Eye (tissue), 1 donor: Measurements from ENCODE around the gene ANP32A.

Source experiments
- DNase-seq: peaks from one replicate; pipeline ENCODE4 v3.0.0-alpha.2; 2015

The ANP32A gene

GRCh38 chr15:68819495-68820294 is 1.0 kb downstream of the ANP32A start:
- DNase-seq: peak; percentile 92

GRCh38 chr15:68818769-68819494 is 1.8 kb downstream of the ANP32A start:
- DNase-seq: peak; percentile 87

GRCh38 chr15:68818066-68818768 is 2.5 kb downstream of the ANP32A start:
- peak; percentile 90 for DNase-seq

DNA sequence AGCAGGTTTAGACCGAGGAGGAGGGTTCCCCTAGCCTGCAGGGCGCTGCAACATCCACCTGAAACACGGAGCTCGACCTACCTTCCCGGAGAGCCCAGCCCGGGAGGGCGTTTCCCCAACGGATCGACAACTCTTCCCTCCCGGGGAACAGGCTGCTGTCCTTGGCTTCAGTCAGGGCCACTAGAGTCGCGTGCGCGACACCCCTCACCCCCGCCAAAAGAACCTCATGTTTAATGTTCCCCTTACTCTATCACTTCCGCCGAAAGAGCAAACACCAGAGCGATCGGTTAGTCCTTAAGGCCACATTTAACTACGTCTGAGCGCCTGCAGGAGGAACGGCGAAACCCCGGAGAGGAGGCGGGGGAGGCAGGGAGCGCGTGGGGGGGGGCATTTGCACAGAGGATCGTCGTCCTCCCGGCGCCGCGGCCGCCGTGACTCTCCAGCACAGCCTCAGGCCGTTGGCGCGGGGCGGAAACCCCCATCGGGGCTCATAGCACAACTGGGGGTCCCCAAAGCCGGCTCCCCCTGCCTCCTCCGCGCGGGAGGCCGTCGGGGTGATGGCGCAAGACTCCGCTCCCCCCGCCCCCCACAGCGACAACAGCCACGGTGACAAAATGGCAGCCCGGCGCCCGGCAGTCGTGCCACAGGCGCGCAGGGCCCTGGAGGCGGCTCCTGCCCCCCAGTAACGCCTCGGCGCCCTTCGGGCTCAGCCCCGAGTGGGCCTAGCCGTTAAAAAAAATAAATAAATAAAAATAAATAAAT is 3.2 kb downstream of the ANP32A start:
- DNase-seq: peak; percentile 90

GRCh38 chr15:68816795-68817303 is 3.8 kb downstream of the ANP32A start:
- peak; percentile 63 for DNase-seq

GRCh38 chr15:68816158-68816557 is 4.5 kb downstream of the ANP32A start:
- DNase-seq: no peak

- no peak for DNase-seq
Measured at GRCh38 chr15:68815598-68815997, 5.1 kb downstream of the ANP32A start.

DNA sequence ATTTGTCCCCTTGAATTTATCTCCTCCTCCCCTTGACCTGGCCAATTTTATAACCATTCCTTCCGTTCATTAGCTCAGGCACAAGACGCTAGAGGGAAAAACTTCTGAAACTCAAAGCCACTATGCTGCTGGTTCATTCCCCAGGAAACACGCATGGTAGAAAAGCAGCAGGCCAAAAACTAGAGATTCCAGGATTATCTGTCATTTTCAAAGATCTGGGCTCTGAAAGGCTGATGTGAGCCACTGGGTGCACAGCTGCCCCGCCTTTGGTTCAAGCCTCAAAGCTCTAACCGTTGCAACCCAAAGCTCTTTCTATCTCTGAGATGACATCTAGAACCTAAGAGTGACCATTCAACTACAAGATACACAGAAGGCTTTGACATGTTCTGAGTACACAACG is 6.1 kb downstream of the ANP32A start:
- no peak for DNase-seq

DNA sequence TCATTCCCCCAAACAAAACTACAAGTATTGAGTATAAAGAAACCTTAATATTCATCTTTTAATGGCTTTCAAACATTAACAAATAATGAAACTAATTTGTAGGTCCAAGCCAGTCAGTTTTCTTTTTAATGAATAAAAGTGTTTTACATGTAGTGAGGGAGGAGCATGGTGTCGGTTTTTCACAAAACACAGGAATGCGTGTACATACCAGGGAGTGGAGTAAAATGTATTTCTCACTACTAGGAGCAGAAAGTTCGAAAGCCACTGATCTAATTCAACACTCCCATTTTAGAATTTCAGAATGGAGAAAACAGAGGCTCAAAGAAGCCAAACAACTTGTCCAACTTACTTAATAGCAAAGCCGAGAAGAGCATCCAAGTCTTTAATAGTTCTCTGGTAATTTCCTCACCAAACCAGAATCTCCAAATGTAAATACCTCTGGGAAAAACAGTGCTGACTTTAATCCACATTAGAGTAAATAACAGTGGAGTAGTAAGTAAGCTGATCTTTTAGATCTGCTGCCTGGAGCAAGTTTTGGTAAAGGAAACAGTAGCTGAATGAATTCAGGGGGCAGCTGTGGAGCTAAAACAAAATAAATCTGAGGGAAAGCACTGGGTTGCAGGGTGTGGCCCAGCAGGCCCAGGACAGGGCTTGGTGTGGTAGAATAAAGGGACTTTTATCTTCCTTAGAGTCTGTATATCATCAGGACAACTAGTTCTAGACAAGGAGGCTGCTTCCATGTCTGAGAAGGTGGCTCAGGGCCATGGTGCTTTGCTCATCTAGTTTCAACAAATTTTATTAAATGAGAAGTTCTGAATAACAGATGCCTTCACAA is 7.9 kb downstream of the ANP32A start:
- peak; percentile 36 for DNase-seq

- DNase-seq: no peak
Measured at GRCh38 chr15:68812069-68812468, 8.6 kb downstream of the ANP32A start.

DNA sequence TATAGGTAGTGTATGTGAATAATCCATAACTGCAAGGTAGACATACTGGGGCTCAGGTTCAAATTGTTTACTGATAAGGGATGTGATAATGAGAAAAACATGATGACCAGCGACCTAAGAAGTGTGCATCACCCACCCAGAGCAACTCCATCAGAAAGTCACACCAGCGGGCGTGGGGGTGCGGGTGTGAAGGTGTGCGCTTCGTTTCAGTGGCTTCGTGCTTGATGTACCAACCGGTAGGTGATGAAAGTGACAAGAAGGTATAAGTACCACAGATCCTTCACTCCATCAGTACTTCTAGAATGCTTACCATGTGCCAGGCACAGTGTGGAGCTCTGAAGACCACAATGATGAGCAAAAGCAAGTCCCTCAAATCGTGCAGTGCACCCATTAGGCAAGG is 11.2 kb downstream of the ANP32A start:
- DNase-seq: no peak

DNA sequence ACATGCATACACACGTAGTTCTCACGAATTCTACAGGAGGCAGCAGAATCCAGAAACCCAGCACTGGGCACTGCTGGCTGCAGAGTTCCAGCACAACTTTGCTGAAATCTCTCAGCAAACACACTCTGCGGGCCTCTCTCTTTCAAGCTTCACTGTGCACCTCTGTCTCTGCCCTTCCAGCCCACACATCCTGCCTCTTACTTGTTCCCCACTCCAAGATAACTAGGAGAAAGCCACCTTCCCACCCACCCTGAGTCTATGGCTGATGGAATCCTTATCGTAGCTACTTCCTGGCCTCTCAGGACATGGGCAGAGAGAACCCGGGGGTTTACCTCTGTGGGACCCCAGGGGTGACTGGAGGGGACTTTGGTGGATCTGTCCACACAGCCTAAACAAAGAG is 11.9 kb downstream of the ANP32A start:
- no peak for DNase-seq

GRCh38 chr15:68808091-68808490 is 12.6 kb downstream of the ANP32A start:
- DNase-seq: no peak

GRCh38 chr15:68807249-68807648 is 13.4 kb downstream of the ANP32A start:
- no peak for DNase-seq

GRCh38 chr15:68806220-68807060 is 14.3 kb downstream of the ANP32A start:
- DNase-seq: no peak

GRCh38 chr15:68802373-68802772 is 18.3 kb downstream of the ANP32A start:
- no peak for DNase-seq

GRCh38 chr15:68801572-68802148 is 19.0 kb downstream of the ANP32A start:
- no peak for DNase-seq

DNA sequence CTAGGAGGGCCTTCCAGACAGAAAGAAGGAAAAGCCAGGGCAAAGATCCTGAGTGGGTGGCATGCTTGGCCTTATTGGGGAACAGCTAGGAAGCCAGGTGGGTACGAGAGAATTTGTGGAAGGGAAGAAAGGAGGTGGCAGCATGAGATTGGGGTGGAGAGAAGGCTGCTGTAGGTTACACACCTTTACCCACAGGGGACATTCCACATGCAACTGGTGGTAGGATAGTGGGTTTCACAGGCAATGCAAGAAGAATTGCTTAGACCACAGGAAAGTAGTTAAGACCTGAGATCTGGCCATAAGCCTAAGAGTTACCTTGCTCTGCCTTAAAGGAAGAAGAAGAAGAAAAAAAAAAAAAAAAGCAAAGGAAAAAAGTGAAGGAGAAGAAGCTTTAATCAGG is 19.8 kb downstream of the ANP32A start:
- DNase-seq: no peak

DNA sequence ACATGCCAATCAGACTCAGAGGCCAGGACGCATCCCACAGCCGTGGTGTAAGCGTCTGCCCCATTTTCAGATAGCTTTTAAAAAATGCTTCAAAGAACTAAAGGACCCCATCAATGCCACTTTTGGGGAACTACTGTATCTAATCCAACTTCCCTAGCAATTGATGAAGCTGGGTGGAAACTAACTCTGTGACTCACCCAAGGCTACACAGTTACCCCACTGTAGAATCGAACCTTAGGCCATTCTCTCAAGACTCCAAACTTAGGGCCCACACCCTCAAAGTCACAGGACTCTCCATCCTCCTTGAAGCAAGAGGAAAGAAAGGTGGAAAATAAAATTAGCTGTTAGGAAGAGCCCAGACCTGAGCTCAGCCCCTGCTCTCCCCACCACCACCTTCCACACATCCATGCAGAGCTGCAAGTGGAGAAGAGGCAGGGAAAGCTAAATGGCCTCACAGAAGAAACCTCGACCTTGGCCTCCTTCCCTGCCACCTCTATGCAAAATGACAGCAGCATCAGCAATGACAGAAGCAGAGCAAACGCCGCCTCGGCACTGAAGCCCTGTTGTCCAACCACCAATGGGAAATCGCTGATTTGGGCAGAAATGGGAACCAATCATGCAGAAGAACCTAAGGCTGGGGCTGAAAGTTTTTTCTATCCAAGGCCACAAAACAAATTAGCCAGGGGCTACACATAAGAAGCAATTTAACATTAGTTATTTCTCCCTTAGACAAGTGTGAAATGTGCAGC is 22.2 kb downstream of the ANP32A start:
- DNase-seq: no peak
